PC-3 (cell line): ENCODE data around the gene ZFYVE28. TPM values are rescaled to one million over a fixed set of nuclear protein-coding genes. Genes with fewer than 3 reads are reported as not detected.

Experiments
- ATAC-seq: fragments of 200-7000 bp; cut with Tn5 transposase; 2 replicates; pipeline ENCODE4 v1.9.1; 2020; ENCODE audit warnings: mild to moderate bottlenecking, moderate library complexity
- BruUV-seq: library from RNA; stranded (reverse); fragments of 400-500 nt; replicated peaks from 2 replicates; lab custom pipeline; 2021; lab: Mats Ljungman, UMichigan
- CTCF ChIA-PET: fragments of 300-600 bp; sonication (Branson Sonifier 250); formaldehyde crosslinking; loops from one replicate; lab custom pipeline; 2022; ENCODE audit warnings: antibody characterized with exemption; lab: Charles Lee
- POLR2A ChIA-PET: fragments of 300-600 bp; sonication (Branson Sonifier 250); formaldehyde crosslinking; loops from one replicate; lab custom pipeline; 2022; ENCODE audit warnings: antibody characterized with exemption; ENCODE audit not compliant: unreplicated experiment; lab: Charles Lee
- DNase-seq: peaks from one replicate; pipeline ENCODE4 v3.0.0-alpha.2; 2015
- H2AFZ ChIP-seq: fragments of 300-600 bp; sonication (generic); 2 replicates; pipeline ENCODE4 v1.6.0; 2016; ENCODE audit warnings: antibody characterized with exemption, low read length
- H3F3A ChIP-seq: fragments of 300-600 bp; sonication (generic); one replicate; pipeline ENCODE4 v1.6.0; 2017; ENCODE audit warnings: antibody characterized with exemption, low read length, control low read depth, mild to moderate bottlenecking; ENCODE audit not compliant: unreplicated experiment
- H3K27ac ChIP-seq: fragments of 300-600 bp; sonication (generic); 2 replicates; pipeline ENCODE4 v1.5.1; 2016; ENCODE audit warnings: mild to moderate bottlenecking, low read length
- H3K27me3 ChIP-seq: fragments of 300-600 bp; sonication (generic); 2 replicates; pipeline ENCODE4 v1.6.1; 2016; ENCODE audit warnings: low read length, mixed read lengths
- H3K36me3 ChIP-seq: fragments of 300-600 bp; sonication (generic); 2 replicates; pipeline ENCODE4 v1.6.1; 2016; ENCODE audit warnings: low read depth, mixed run types, low read length, mixed read lengths
- H3K4me1 ChIP-seq: fragments of 300-600 bp; sonication (generic); 2 replicates; pipeline ENCODE4 v1.5.1; 2016; ENCODE audit warnings: low read length; ENCODE audit not compliant: insufficient read depth
- H3K4me2 ChIP-seq: fragments of 300-600 bp; sonication (generic); 2 replicates; pipeline ENCODE4 v1.6.0; 2016; ENCODE audit warnings: low read length
- H3K4me3 ChIP-seq: fragments of 300-600 bp; sonication (generic); 2 replicates; pipeline ENCODE4 v1.5.1; 2016; ENCODE audit warnings: mild to moderate bottlenecking, low read length, mixed read lengths
- H3K79me2 ChIP-seq: fragments of 300-600 bp; sonication (generic); 2 replicates; pipeline ENCODE4 v1.6.1; 2017; ENCODE audit warnings: low read length, mixed read lengths
- H3K9ac ChIP-seq: fragments of 300-600 bp; sonication (generic); 2 replicates; pipeline ENCODE4 v1.6.0; 2016; ENCODE audit warnings: mild to moderate bottlenecking, low read length
- H3K9me2 ChIP-seq: fragments of 300-600 bp; sonication (generic); replicated peaks from 2 replicates; pipeline ENCODE4 v1.6.1; 2016; ENCODE audit warnings: mixed run types, low read length, mixed read lengths
- H3K9me3 ChIP-seq: fragments of 300-600 bp; sonication (generic); 2 replicates; pipeline ENCODE4 v1.6.1; 2016; ENCODE audit warnings: low read length, mixed read lengths
- H4K20me1 ChIP-seq: fragments of 300-600 bp; sonication (generic); 2 replicates; pipeline ENCODE4 v1.6.1; 2016; ENCODE audit warnings: low read length, mixed read lengths
- CTCF ChIP-seq: fragments of 300-600 bp; sonication (generic); conservative IDR thresholded peaks from 2 replicates; pipeline ENCODE4 v1.5.1; 2017; ENCODE audit warnings: antibody characterized with exemption, low read depth, mild to moderate bottlenecking, low read length
- EZH2 ChIP-seq: fragments of 300-600 bp; sonication (generic); IDR thresholded peaks from one replicate; pipeline ENCODE4 v1.6.1; 2017; ENCODE audit warnings: antibody characterized with exemption, mild to moderate bottlenecking, low read length; ENCODE audit not compliant: unreplicated experiment
- EZH2phosphoT487 ChIP-seq: fragments of 300-600 bp; sonication (generic); IDR thresholded peaks from 2 replicates; pipeline ENCODE4 v1.6.1; 2018; ENCODE audit warnings: mild to moderate bottlenecking, antibody characterized with exemption, low read length, borderline replicate concordance
- intact Hi-C: fragments of 100-400 bp; cut with micrococcal nuclease; formaldehyde crosslinking; loops from 2 replicates; pipeline ENCODE4 v1.9.0; 2023
- total RNA-seq: library from RNA; depleted of rRNA; stranded (reverse); fragments of >200 nt; gene quantifications from 2 replicates; pipeline ENCODE4 v1.2.3, GENCODE V29; 2014

ZFYVE28 gene
- total RNA-seq, 1 experiment from 2014 or later: 8.0 TPM

DNA sequence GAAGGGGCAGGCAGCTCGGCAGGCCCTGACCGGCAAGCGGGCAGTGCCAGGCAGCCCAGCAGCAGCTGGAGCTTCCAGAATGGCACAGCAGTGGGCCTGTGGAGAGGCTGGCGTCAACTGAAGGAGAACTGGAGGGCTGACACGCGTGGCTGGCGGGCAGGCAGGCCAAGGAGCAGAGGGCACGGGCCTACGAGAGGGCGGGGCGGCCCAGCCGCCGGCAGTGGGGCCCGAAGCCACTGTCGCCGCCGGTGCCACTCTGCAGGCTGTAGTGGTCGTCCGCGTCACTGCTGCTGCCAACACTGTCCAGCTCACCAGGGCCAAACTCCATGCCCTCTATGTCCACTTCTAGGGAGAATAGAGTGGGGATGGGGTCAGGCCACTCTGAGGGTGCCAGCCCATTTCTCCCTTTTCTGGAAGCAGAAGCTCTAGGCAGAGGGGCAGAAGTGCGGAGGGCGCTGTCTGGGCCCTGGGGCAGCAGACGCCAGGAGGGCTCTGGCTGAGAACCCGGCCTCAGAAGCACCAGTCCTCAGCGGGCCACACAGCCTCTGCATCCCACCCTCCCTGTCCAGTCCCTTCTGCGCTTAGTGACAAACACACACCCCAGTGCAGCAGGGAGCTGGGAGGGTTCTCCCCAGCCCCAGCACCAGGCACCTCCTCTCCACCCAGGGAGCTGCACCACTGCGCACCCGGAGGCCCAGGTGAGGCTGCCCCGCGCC, 167.9 kb downstream of the ZFYVE28 start:
- Histone ChIP-seq H3K79me2 (no peaks in the 10 kb centered on the region), H3K9me3 (no peaks in the 10 kb centered on the region), H4K20me1 (no peaks in the 10 kb centered on the region), H3K36me3 (no peaks in the 10 kb centered on the region), H3K27ac (no peak overlapping the region), H3K4me2 (no peak overlapping the region), H3K27me3 (no peaks in the 10 kb centered on the region), H3K9me2 (no peaks in the 10 kb centered on the region), H3F3A (no peaks in the 10 kb centered on the region), H3K4me1 (no peaks in the 10 kb centered on the region), H3K9ac (no peak overlapping the region), H3K4me3 (no peak overlapping the region), H2AFZ (no peak overlapping the region)
- intact Hi-C loops: no loop called here
- CTCF ChIA-PET: no interaction called here
- POLR2A ChIA-PET: no interaction called here
- DNase-seq (no peak), ATAC-seq (no peak)
- BruUV-seq: no TSS peak
- TF ChIP-seq EZH2 (no peak), CTCF (no peak), EZH2phosphoT487 (no peak)

DNA sequence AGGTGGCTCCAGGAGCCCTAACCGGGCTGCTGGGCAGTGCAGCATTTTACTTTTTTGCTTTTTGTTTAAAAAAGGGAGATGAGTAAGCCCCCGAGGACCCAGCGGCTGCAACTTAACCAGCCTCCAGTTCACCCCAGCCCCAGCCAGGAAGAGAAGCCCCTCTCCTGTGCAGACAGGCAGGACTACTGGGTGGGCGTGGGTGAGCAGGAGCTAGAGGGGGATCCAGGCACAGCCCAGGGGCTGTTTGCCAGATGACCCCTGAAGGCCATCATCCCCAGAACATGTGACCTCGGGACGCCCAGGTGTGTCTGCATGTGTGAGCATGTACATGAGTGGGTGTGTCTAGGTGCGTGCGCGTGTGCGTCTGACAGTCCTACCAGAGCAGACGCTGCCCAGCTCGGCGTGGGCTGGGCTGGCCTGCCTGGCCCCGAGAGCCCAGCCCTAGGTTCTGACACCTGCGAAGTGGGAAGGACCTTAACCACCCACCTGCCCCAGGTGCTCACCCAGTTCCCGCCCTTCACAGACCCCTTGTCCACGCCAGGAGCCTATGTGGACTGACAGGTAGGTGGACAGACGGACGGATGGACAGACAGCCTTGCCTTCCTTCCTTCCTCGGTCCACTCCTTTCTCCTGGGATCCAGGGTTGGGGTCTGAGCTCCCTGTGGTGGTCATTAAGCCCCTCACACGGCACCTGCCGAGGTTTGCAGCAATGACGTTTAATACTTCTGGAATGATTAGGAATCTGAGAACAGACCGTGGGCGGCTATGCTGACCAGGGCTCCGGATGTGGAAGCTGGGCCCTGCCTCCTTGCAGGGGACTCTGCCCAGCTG, 168.7 kb downstream of the ZFYVE28 start:
- no peak for TF ChIP-seq EZH2phosphoT487
- no peak for TF ChIP-seq EZH2
- no peak for TF ChIP-seq CTCF
- Histone ChIP-seq H3K4me2 (no peak overlapping the region), H3K79me2 (no peaks in the 10 kb centered on the region), H3K9me2 (no peaks in the 10 kb centered on the region), H3K27ac (no peak overlapping the region), H3F3A (no peaks in the 10 kb centered on the region), H3K27me3 (no peaks in the 10 kb centered on the region), H4K20me1 (no peaks in the 10 kb centered on the region), H2AFZ (no peak overlapping the region), H3K36me3 (no peaks in the 10 kb centered on the region), H3K4me3 (no peak overlapping the region), H3K9ac (no peak overlapping the region), H3K4me1 (no peaks in the 10 kb centered on the region), H3K9me3 (no peaks in the 10 kb centered on the region)
- POLR2A ChIA-PET: no interaction called here
- CTCF ChIA-PET: no interaction called here
- no TSS peak for BruUV-seq
- DNase-seq: no peak
- no peak for ATAC-seq
- intact Hi-C loops: no loop called here
